Measurements from ENCODE around the gene FAM83F.

FAM83F gene

GRCh38 chr22:40021401-40022000, 26.7 kb downstream of the FAM83F start:
- TF ChIP-seq SIN3A (IDR thresholded peaks at IDR 0.05; ENCODE audit: borderline replicate concordance, insufficient read depth, low read length) (no peak), TAF1 (IDR thresholded peaks at IDR 0.05; ENCODE audit: borderline replicate concordance, insufficient read depth, low read length) (no peak), POLR2AphosphoS5 (IDR thresholded peaks at IDR 0.05; ENCODE audit: low read depth, low read length) (no peak), REST (IDR thresholded peaks at IDR 0.05; ENCODE audit: insufficient read depth in 1 of 2, low read depth in 2 of 2, low read length in 2 of 2) (no peak), FOXP2 (optimal IDR thresholded peaks at IDR 0.05; ENCODE audit: borderline replicate concordance, extremely low read depth, extremely low read length, insufficient read depth) (no peak)

GRCh38 chr22:40022536-40023240, 27.9 kb downstream of the FAM83F start:
- no peak for TF ChIP-seq FOXP2 (optimal IDR thresholded peaks at IDR 0.05; ENCODE audit: borderline replicate concordance, extremely low read depth, extremely low read length, insufficient read depth)
- TF ChIP-seq TAF1 (IDR thresholded peaks at IDR 0.05; ENCODE audit: borderline replicate concordance, insufficient read depth, low read length), result no peak
- TF ChIP-seq REST (IDR thresholded peaks at IDR 0.05; ENCODE audit: insufficient read depth in 1 of 2, low read depth in 2 of 2, low read length in 2 of 2), result no peak
- TF ChIP-seq SIN3A (IDR thresholded peaks at IDR 0.05; ENCODE audit: borderline replicate concordance, insufficient read depth, low read length), result no peak
- no peak for TF ChIP-seq POLR2AphosphoS5 (IDR thresholded peaks at IDR 0.05; ENCODE audit: low read depth, low read length)

- TF ChIP-seq FOXP2 (optimal IDR thresholded peaks at IDR 0.05; ENCODE audit: borderline replicate concordance, extremely low read depth, extremely low read length, insufficient read depth) (no peak), REST (IDR thresholded peaks at IDR 0.05; ENCODE audit: insufficient read depth in 1 of 2, low read depth in 2 of 2, low read length in 2 of 2) (no peak), TAF1 (IDR thresholded peaks at IDR 0.05; ENCODE audit: borderline replicate concordance, insufficient read depth, low read length) (no peak), POLR2AphosphoS5 (IDR thresholded peaks at IDR 0.05; ENCODE audit: low read depth, low read length) (no peak), SIN3A (IDR thresholded peaks at IDR 0.05; ENCODE audit: borderline replicate concordance, insufficient read depth, low read length) (no peak)
Measured at GRCh38 chr22:40023341-40023841, 28.6 kb downstream of the FAM83F start.

GRCh38 chr22:40024201-40025061, 29.7 kb downstream of the FAM83F start:
- TF ChIP-seq FOXP2 (optimal IDR thresholded peaks at IDR 0.05; ENCODE audit: borderline replicate concordance, extremely low read depth, extremely low read length, insufficient read depth) (no peak), REST (IDR thresholded peaks at IDR 0.05; ENCODE audit: insufficient read depth in 1 of 2, low read depth in 2 of 2, low read length in 2 of 2) (no peak), POLR2AphosphoS5 (IDR thresholded peaks at IDR 0.05; ENCODE audit: low read depth, low read length) (no peak), SIN3A (IDR thresholded peaks at IDR 0.05; ENCODE audit: borderline replicate concordance, insufficient read depth, low read length) (no peak), TAF1 (IDR thresholded peaks at IDR 0.05; ENCODE audit: borderline replicate concordance, insufficient read depth, low read length) (no peak)

All from PFSK-1 (cell line).